MCF 10A (cell line): ENCODE results near the gene LINGO4. TPM values are rescaled to one million over a fixed set of nuclear protein-coding genes. Genes with fewer than 3 reads are reported as not detected.

Experiments
- BruUV-seq: library from RNA; stranded (reverse); fragments of 400-500 nt; replicated peaks from 2 replicates; lab custom pipeline; 2021; lab: Mats Ljungman, UMichigan
- CTCF ChIA-PET: fragments of 300-600 bp; sonication (Branson Sonifier 250); formaldehyde crosslinking; extraction: SDS; loops from one replicate; lab custom pipeline; 2021; ENCODE audit warnings: antibody characterized with exemption, inconsistent platforms; lab: Yijun Ruan, JAX
- POLR2A ChIA-PET: fragments of 300-600, 350-650 bp; sonication (Branson Sonifier 250); formaldehyde crosslinking; extraction: SDS; loops from one replicate; lab custom pipeline; 2020; ENCODE audit warnings: antibody characterized with exemption, inconsistent platforms; lab: Yijun Ruan, JAX
- DNase-seq: peaks from one replicate; pipeline ENCODE4 v3.0.0-alpha.2; 2018; ENCODE audit not compliant: unreplicated experiment
- H3K27ac Mint-ChIP-seq: one replicate; pipeline ENCODE4 v1.8.0; 2022; ENCODE audit warnings: mild to moderate bottlenecking, low read depth, mixed read lengths; ENCODE audit not compliant: unreplicated experiment
- H3K27me3 Mint-ChIP-seq: one replicate; pipeline ENCODE4 v1.8.0; 2022; ENCODE audit warnings: mixed read lengths; ENCODE audit not compliant: insufficient read depth, unreplicated experiment
- H3K36me3 Mint-ChIP-seq: one replicate; pipeline ENCODE4 v1.8.0; 2022; ENCODE audit warnings: mild to moderate bottlenecking, moderate library complexity, mixed read lengths; ENCODE audit not compliant: insufficient read depth, unreplicated experiment
- H3K4me1 Mint-ChIP-seq: one replicate; pipeline ENCODE4 v1.8.0; 2022; ENCODE audit warnings: mixed read lengths; ENCODE audit not compliant: insufficient read depth, unreplicated experiment
- H3K4me3 Mint-ChIP-seq: one replicate; pipeline ENCODE4 v1.8.0; 2022; ENCODE audit warnings: mild to moderate bottlenecking, moderate library complexity, mixed read lengths; ENCODE audit not compliant: unreplicated experiment
- H3K9me3 Mint-ChIP-seq: one replicate; pipeline ENCODE4 v1.8.0; 2022; ENCODE audit warnings: mixed read lengths; ENCODE audit not compliant: unreplicated experiment
- intact Hi-C: fragments of 100-400 bp; cut with micrococcal nuclease; formaldehyde crosslinking; loops from 2 replicates; pipeline ENCODE4 v1.14.1; 2022
- total RNA-seq: library from RNA; stranded (reverse); gene quantifications from 2 replicates; pipeline ENCODE4 v1.2.3, GENCODE V29; 2022
- TF ChIP-seq, protein P1 (sequence below): fragments of 200-600 bp; IDR thresholded peaks from one replicate; pipeline ENCODE4 v1.8.0; 2022; ENCODE audit warnings: antibody characterized with exemption, mild to moderate bottlenecking; ENCODE audit not compliant: unreplicated experiment

LINGO4 gene
- total RNA-seq, 1 experiment from 2014 or later: not detected

DNA sequence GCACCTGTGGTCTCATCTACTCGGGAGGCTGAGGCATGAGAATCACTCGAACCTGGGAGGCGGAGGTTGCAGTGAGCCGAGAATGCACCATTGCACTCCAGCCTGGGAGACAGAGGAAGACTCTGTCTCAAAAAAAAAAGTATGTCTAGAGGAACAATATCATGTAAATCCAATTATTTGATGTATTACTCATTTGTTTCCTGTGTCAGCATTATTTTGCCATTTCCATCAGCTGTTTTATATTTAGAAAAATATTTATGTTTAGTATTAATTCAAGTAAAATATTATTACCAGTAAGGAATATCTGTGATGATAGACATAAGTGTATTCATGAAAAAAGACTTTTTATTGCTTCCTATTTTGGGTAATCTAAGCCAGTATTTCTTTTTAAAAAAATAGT is 27.9 kb downstream of the LINGO4 start:
- TF ChIP-seq, protein P1, sequence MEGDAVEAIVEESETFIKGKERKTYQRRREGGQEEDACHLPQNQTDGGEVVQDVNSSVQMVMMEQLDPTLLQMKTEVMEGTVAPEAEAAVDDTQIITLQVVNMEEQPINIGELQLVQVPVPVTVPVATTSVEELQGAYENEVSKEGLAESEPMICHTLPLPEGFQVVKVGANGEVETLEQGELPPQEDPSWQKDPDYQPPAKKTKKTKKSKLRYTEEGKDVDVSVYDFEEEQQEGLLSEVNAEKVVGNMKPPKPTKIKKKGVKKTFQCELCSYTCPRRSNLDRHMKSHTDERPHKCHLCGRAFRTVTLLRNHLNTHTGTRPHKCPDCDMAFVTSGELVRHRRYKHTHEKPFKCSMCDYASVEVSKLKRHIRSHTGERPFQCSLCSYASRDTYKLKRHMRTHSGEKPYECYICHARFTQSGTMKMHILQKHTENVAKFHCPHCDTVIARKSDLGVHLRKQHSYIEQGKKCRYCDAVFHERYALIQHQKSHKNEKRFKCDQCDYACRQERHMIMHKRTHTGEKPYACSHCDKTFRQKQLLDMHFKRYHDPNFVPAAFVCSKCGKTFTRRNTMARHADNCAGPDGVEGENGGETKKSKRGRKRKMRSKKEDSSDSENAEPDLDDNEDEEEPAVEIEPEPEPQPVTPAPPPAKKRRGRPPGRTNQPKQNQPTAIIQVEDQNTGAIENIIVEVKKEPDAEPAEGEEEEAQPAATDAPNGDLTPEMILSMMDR: no peak
- Mint-ChIP-seq H3K36me3 (no peaks in the 10 kb centered on the region), H3K4me3 (no peak overlapping the region), H3K27ac (no peak overlapping the region), H3K27me3 (no peaks in the 10 kb centered on the region), H3K4me1 (peaks cover 6% of the 10 kb centered on the region), H3K9me3 (no peaks in the 10 kb centered on the region)
- intact Hi-C loops: no loop called here
- POLR2A ChIA-PET: interaction anchor here (4.2 kb wide), 1 partner anchor 14 kb away, joined by 17 read pairs; the partner anchor contains the start of gene MRPL9
- CTCF ChIA-PET: interaction anchor here (0.6 to 1.0 kb wide), 6 partner anchors 8 to 156 kb away, joined by 3 to 4 read pairs (median 4); no protein-coding TSS in a partner anchor
- no TSS peak for BruUV-seq
- DNase-seq: no peak

DNA sequence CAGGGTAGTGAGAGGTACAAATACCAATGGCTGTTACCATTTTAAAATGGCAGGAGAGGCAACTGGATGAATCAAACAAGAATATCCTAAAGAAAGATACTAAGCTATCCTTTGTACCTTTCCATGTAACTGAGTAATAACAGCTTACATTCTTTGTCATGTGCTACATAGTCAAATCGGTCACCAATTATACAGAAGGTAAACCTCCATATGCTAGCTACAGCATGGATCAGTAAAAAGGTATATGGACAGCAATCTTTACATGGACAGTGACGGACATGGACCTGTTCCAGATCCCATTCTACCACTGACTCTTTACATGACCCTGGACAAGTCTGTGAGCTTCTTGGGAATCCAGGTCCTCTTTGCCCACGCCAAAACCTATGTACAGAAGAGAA is 28.6 kb downstream of the LINGO4 start:
- Mint-ChIP-seq H3K9me3 (no peaks in the 10 kb centered on the region), H3K4me1 (peaks cover 6% of the 10 kb centered on the region), H3K27ac (no peak overlapping the region), H3K36me3 (no peaks in the 10 kb centered on the region), H3K4me3 (no peak overlapping the region), H3K27me3 (no peaks in the 10 kb centered on the region)
- no peak for DNase-seq
- POLR2A ChIA-PET: interaction anchor here (1.3 to 4.2 kb wide), 2 partner anchors 11 to 13 kb away, joined by 4 to 17 read pairs; partner anchors contain the start of gene MRPL9
- TF ChIP-seq, protein P1: no peak
- no TSS peak for BruUV-seq
- intact Hi-C loops: no loop called here
- CTCF ChIA-PET: interaction anchor here (1.0 to 1.8 kb wide), 2 partner anchors 9 to 183 kb away, joined by 4 to 6 read pairs; no protein-coding TSS in a partner anchor

DNA sequence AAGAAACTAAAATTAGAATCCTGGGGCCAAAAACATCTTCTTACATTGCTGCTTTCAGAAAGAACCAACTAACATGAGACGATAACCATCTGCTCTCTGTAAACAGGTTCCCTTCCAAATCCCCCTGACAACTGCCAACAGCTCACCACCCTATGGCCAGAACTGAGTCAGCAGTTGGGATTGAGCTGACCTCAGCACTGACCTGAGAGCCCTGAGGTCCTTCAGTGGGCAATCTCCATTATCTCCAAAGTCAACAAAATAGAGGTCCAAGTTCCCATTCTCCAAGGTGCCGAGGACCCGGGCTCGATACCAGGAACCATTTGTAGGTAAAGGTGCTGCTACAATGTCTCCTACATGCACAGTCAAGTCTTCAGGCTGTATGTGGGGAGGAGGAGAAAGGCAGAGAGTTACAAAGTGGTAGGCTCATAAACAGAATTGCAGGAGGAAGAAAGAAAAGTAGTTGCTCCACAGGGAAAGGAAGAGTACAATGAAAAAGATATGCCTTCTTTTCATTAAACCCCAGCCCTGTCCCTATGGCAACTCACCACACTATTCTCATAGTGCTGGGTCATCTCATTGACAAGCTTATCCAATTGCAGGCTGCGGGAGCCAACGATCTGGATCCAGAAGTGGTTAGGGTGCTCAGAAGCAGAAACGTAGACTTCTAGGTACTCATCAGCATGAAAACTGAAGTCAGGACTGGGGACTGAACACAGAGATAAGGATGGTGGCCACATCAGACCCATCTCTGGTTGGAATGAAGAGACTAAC is 29.1 kb downstream of the LINGO4 start:
- ChIA-PET CTCF (interaction anchor here (0.5 to 1.8 kb wide), 6 partner anchors 9 to 182 kb away, joined by 3 to 7 read pairs (median 4); partner anchors contain the start of gene TDRKH), POLR2A (interaction anchor here (0.7 to 1.3 kb wide), 3 partner anchors 12 to 55 kb away, joined by 3 to 5 read pairs (median 4); no protein-coding TSS in a partner anchor)
- TF ChIP-seq, protein P1: no peak
- no peak overlapping the region for H3K4me3 Mint-ChIP-seq
- H3K27me3 Mint-ChIP-seq: no peaks in the 10 kb centered on the region
- DNase-seq: no peak
- H3K36me3 Mint-ChIP-seq: no peaks in the 10 kb centered on the region
- peaks cover 6% of the 10 kb centered on the region for H3K4me1 Mint-ChIP-seq
- BruUV-seq: no TSS peak
- no peaks in the 10 kb centered on the region for H3K9me3 Mint-ChIP-seq
- H3K27ac Mint-ChIP-seq: no peak overlapping the region
- intact Hi-C loops: no loop called here

DNA sequence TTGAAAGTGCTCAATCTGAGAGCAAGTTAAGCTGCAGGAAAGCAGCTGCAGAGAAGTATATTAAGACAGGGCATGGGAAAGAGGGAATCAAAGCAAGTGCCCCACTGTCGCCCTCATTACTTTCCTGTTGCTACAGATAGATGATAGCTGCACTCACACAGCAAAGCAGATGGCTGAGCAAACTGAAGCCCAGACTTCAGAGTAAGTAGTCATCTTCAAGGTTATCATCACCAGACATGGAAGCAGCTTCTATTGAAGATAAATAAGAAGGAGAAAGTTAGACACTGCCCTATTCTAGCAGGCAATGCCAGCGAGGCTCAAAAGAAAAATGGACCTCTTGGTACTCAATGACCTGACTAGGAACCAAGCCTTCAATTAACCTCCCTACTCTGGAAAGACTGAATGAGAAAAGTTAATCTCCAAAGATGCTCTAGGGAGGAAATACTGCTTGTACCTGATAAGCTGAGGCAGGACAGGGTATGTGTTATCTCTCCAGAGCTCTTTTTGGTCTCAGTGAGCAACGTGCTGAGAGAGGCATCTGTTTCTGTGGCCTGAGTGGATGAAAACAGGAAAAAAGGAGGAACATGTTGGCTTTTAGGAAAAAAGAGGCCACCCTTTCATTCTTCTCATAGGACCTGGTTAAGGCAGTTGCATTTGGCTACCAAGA is 30.8 kb downstream of the LINGO4 start:
- no peak for DNase-seq
- Mint-ChIP-seq H3K27me3 (no peaks in the 10 kb centered on the region), H3K9me3 (no peaks in the 10 kb centered on the region), H3K36me3 (no peaks in the 10 kb centered on the region), H3K4me1 (peaks cover 6% of the 10 kb centered on the region), H3K27ac (peak overlapping the region; percentile 2), H3K4me3 (no peak overlapping the region)
- TF ChIP-seq, protein P1: no peak
- CTCF ChIA-PET: interaction anchor here (0.6 to 2.6 kb wide), 9 partner anchors 40 to 374 kb away, joined by 3 to 10 read pairs (median 3); partner anchors contain the start of gene THEM4
- intact Hi-C loops: no loop called here
- POLR2A ChIA-PET: interaction anchor here (0.6 to 4.7 kb wide), 9 partner anchors 11 to 375 kb away, joined by 3 to 56 read pairs (median 4); partner anchors contain the start of genes MRPL9 and PSMB4
- no TSS peak for BruUV-seq
